H1 (cell line): ENCODE data around the gene ASB17. TPM values are rescaled to one million over a fixed set of nuclear protein-coding genes. Genes with fewer than 3 reads are reported as not detected.

Source experiments
- CTCF ChIA-PET: fragments of 300-600 bp; sonication (Branson Sonifier 250); formaldehyde crosslinking; loops from one replicate; lab custom pipeline; 2021; ENCODE audit not compliant: partially characterized antibody; lab: Charles Lee
- POLR2A ChIA-PET: fragments of 300-600 bp; sonication (Branson Sonifier 250); formaldehyde crosslinking; loops from one replicate; lab custom pipeline; 2021; ENCODE audit warnings: inconsistent platforms; ENCODE audit not compliant: partially characterized antibody; lab: Charles Lee
- DNase-seq, 2 experiments: peaks; one replicate each; pipeline versions ENCODE4 v3.0.0 to v3.0.0-alpha.2; 2010 to 2022; ENCODE audit warnings: low spot score in 2 of 2, low read depth in 1 of 2, mixed read lengths in 1 of 2
- FAIRE-seq: peaks from 2 replicates; lab custom pipeline; 2011; peaks lifted over from hg19 to GRCh38; lab: Jason Lieb, UNC
- H2AFZ ChIP-seq: 2 replicates; pipeline ENCODE4 v1.8.1; 2012; ENCODE audit warnings: low read length, inconsistent platforms
- H2AK5ac ChIP-seq: 2 replicates; pipeline ENCODE4 v1.6.1; 2013; ENCODE audit warnings: low read depth, low read length
- H2BK120ac ChIP-seq: replicated peaks from 2 replicates; pipeline ENCODE3; 2013; ENCODE audit warnings: low read depth, low read length, inconsistent platforms
- H2BK12ac ChIP-seq: 2 replicates; pipeline ENCODE4 v1.6.1; 2013; ENCODE audit warnings: low read depth, low read length
- H2BK15ac ChIP-seq: 2 replicates; pipeline ENCODE4 v1.6.1; 2013; ENCODE audit warnings: low read length
- H2BK20ac ChIP-seq: 2 replicates; pipeline ENCODE4 v1.6.1; 2013; ENCODE audit warnings: low read length
- H2BK5ac ChIP-seq: 2 replicates; pipeline ENCODE4 v1.6.1; 2013; ENCODE audit warnings: low read depth, low read length
- H3K14ac ChIP-seq: 2 replicates; pipeline ENCODE4 v1.6.1; 2013; ENCODE audit warnings: inconsistent platforms; ENCODE audit not compliant: insufficient read length
- H3K18ac ChIP-seq: 2 replicates; pipeline ENCODE4 v1.6.1; 2013; ENCODE audit warnings: low read length; ENCODE audit errors: extremely low read depth
- H3K23ac ChIP-seq: 2 replicates; pipeline ENCODE4 v1.6.1; 2013; ENCODE audit warnings: inconsistent platforms; ENCODE audit not compliant: insufficient read length
- H3K23me2 ChIP-seq: 2 replicates; pipeline ENCODE4 v1.6.1; 2013; ENCODE audit warnings: low read depth, low read length
- H3K27ac ChIP-seq: 2 replicates; pipeline ENCODE4 v1.6.1; 2011; ENCODE audit warnings: low read depth, low read length, inconsistent platforms
- H3K27me3 ChIP-seq, 4 experiments: replicated peaks in 1 of 4; 1 replicate in 1 of 4; 2 replicates in 3 of 4; pipeline versions ENCODE4 v1.6.1 to v1.8.1; 2011 to 2013; ENCODE audit warnings: low read length in 3 of 4, mild to moderate bottlenecking in 3 of 4, inconsistent platforms in 2 of 4, mixed read lengths in 2 of 4, moderate library complexity in 1 of 4; ENCODE audit not compliant: control insufficient read depth in 3 of 4, insufficient read depth in 3 of 4; ENCODE audit errors: extremely low read depth in 1 of 4
- H3K36me3 ChIP-seq, 4 experiments: 2 replicates each; pipeline versions ENCODE4 v1.6.1 to v1.8.1; 2011 to 2013; ENCODE audit warnings: mild to moderate bottlenecking in 4 of 4, low read length in 3 of 4, moderate library complexity in 2 of 4, control low read depth in 1 of 4, inconsistent platforms in 1 of 4; ENCODE audit not compliant: insufficient read depth in 4 of 4, control insufficient read depth in 2 of 4
- H3K4ac ChIP-seq: replicated peaks from 2 replicates; pipeline ENCODE3; 2013; ENCODE audit warnings: low read length, low read depth, mixed read lengths, inconsistent platforms; ENCODE audit not compliant: insufficient read length
- H3K4me1 ChIP-seq, 4 experiments: replicated peaks in 1 of 4; 1 replicate in 1 of 4; 2 replicates in 3 of 4; pipeline versions ENCODE4 v1.6.1 to v1.8.1; 2011 to 2013; ENCODE audit warnings: low read length in 3 of 4, inconsistent platforms in 2 of 4, mixed read lengths in 1 of 4; ENCODE audit not compliant: insufficient read depth in 4 of 4, control insufficient read depth in 3 of 4
- H3K4me2 ChIP-seq, 2 experiments: 2 replicates each; pipeline versions ENCODE4 v1.6.1 to v1.8.1; 2011 to 2013; ENCODE audit warnings: low read depth in 2 of 2, low read length in 2 of 2, control low read depth in 1 of 2, inconsistent platforms in 1 of 2, mild to moderate bottlenecking in 1 of 2; ENCODE audit not compliant: insufficient read depth in 1 of 2
- H3K4me3 ChIP-seq, 4 experiments: fragments of 200-600, 300-600 bp in 1 of 4; sonication (generic), shearing (Covaris generic), sonication (Bioruptor Twin) in 1 of 4; 2 replicates each; pipeline versions ENCODE4 v1.5.1 to v1.8.1; 2011 to 2016; ENCODE audit warnings: low read length in 4 of 4, low read depth in 3 of 4, control low read depth in 2 of 4, inconsistent platforms in 2 of 4, mild to moderate bottlenecking in 2 of 4, mixed read lengths in 1 of 4, moderate library complexity in 1 of 4; ENCODE audit not compliant: insufficient read depth in 2 of 4; ENCODE audit errors: extremely low read depth in 1 of 4
- H3K56ac ChIP-seq: replicated peaks from 2 replicates; pipeline ENCODE3; 2013; ENCODE audit warnings: low read depth, mild to moderate bottlenecking, mixed read lengths, low read length, inconsistent platforms; ENCODE audit not compliant: insufficient read length
- H3K79me1 ChIP-seq: 2 replicates; pipeline ENCODE4 v1.6.1; 2013; ENCODE audit warnings: low read depth, low read length, control low read depth
- H3K79me2 ChIP-seq, 2 experiments: 2 replicates each; pipeline versions ENCODE4 v1.6.1 to v1.8.1; 2012 to 2013; ENCODE audit warnings: low read length in 2 of 2, mild to moderate bottlenecking in 2 of 2, inconsistent platforms in 1 of 2; ENCODE audit not compliant: insufficient read depth in 2 of 2, control insufficient read depth in 1 of 2
- H3K9ac ChIP-seq, 4 experiments: replicated peaks in 1 of 4; 1 replicate in 1 of 4; 2 replicates in 3 of 4; pipeline versions ENCODE4 v1.6.1 to v1.8.1; 2011 to 2013; ENCODE audit warnings: low read depth in 3 of 4, low read length in 3 of 4, control low read depth in 2 of 4, mild to moderate bottlenecking in 2 of 4, moderate library complexity in 2 of 4, inconsistent platforms in 1 of 4; ENCODE audit errors: extremely low read depth in 1 of 4
- H3K9me3 ChIP-seq, 2 experiments: 2 replicates each; pipeline versions ENCODE4 v1.6.1 to v1.8.1; 2012 to 2013; ENCODE audit warnings: mild to moderate bottlenecking in 2 of 2, moderate library complexity in 2 of 2, control low read depth in 1 of 2, inconsistent platforms in 1 of 2, low read depth in 1 of 2, low read length in 1 of 2, mixed read lengths in 1 of 2; ENCODE audit not compliant: insufficient read depth in 2 of 2
- H4K20me1 ChIP-seq, 2 experiments: replicated peaks in 1 of 2; 2 replicates each; pipeline versions ENCODE3 to v1.8.1; 2011 to 2013; ENCODE audit warnings: inconsistent platforms in 2 of 2, low read length in 2 of 2, mild to moderate bottlenecking in 1 of 2; ENCODE audit not compliant: insufficient read depth in 2 of 2, control insufficient read depth in 1 of 2
- H4K5ac ChIP-seq: 2 replicates; pipeline ENCODE4 v1.6.1; 2013; ENCODE audit warnings: low read length, low read depth, mixed read lengths, inconsistent platforms; ENCODE audit not compliant: insufficient read length
- H4K8ac ChIP-seq: 2 replicates; pipeline ENCODE4 v1.8.0; 2013; ENCODE audit warnings: mild to moderate bottlenecking, moderate library complexity, low read length, inconsistent platforms; ENCODE audit not compliant: insufficient read depth; ENCODE audit errors: extremely low read depth
- H4K91ac ChIP-seq: replicated peaks from 2 replicates; pipeline ENCODE3; 2013; ENCODE audit warnings: low read length, mixed read lengths, inconsistent platforms; ENCODE audit not compliant: insufficient read length
- ATF3 ChIP-seq: IDR thresholded peaks from 2 replicates; pipeline ENCODE4 v1.6.1; 2011; ENCODE audit warnings: low read depth, mild to moderate bottlenecking, low read length; ENCODE audit not compliant: insufficient read depth
- CEBPB ChIP-seq: IDR thresholded peaks from 2 replicates; pipeline ENCODE4 v1.6.1; 2012; ENCODE audit warnings: low read depth, low read length
- CHD2 ChIP-seq: IDR thresholded peaks from 2 replicates; pipeline ENCODE4 v1.6.1; 2012; ENCODE audit warnings: low read length, improper control_type of control experiment
- FOSL1 ChIP-seq: IDR thresholded peaks from 2 replicates; pipeline ENCODE4 v1.6.1; 2011; ENCODE audit warnings: mild to moderate bottlenecking, low read depth, low read length, moderate library complexity; ENCODE audit not compliant: insufficient read depth
- GABPA ChIP-seq: IDR thresholded peaks from 2 replicates; pipeline ENCODE4 v1.6.1; 2011; ENCODE audit warnings: mild to moderate bottlenecking, low read length, moderate library complexity, borderline replicate concordance; ENCODE audit not compliant: insufficient read depth
- JUN ChIP-seq: IDR thresholded peaks from 2 replicates; pipeline ENCODE4 v1.6.1; 2011; ENCODE audit warnings: low read depth, mild to moderate bottlenecking, improper control_type of control experiment, low read length
- JUND ChIP-seq: IDR thresholded peaks from 2 replicates; pipeline ENCODE4 v1.6.1; 2011; ENCODE audit warnings: mild to moderate bottlenecking, improper control_type of control experiment, low read length
- NANOG ChIP-seq: IDR thresholded peaks from 2 replicates; pipeline ENCODE4 v1.6.1; 2011; ENCODE audit warnings: low read length, low read depth, mild to moderate bottlenecking, inconsistent platforms; ENCODE audit not compliant: insufficient read depth, poor library complexity, severe bottlenecking
- RBBP5 ChIP-seq: IDR thresholded peaks from 2 replicates; pipeline ENCODE4 v1.7.1; 2012; ENCODE audit warnings: low read depth, mild to moderate bottlenecking, inconsistent platforms, low read length, moderate library complexity, borderline replicate concordance
- RXRA ChIP-seq: IDR thresholded peaks from 2 replicates; pipeline ENCODE4 v1.6.1; 2011; ENCODE audit warnings: low read depth, mild to moderate bottlenecking, low read length, moderate library complexity; ENCODE audit not compliant: insufficient read depth
- SAP30 ChIP-seq: fragments of 300-600 bp; sonication (generic); IDR thresholded peaks from 2 replicates; pipeline ENCODE4 v1.7.1; 2012; ENCODE audit warnings: low read length, moderate library complexity, mild to moderate bottlenecking, inconsistent platforms; ENCODE audit not compliant: insufficient read depth, insufficient replicate concordance
- SRF ChIP-seq: IDR thresholded peaks from 2 replicates; pipeline ENCODE4 v1.6.1; 2011; ENCODE audit warnings: mild to moderate bottlenecking, low read depth, low read length, moderate library complexity
- TAF7 ChIP-seq: optimal IDR thresholded peaks from 2 replicates; pipeline ENCODE3; 2011; ENCODE audit warnings: low read depth, mild to moderate bottlenecking, inconsistent platforms, low read length, moderate library complexity, borderline replicate concordance
- WGBS, 2 experiments: shearing (Covaris generic) in 1 of 2; methylation state at CpG; one replicate each; pipeline versions ENCODE4 v1.1.6 to v1.1.7; 2013 to 2015; ENCODE audit warnings: low lambda C conversion rate in 2 of 2, mixed read lengths in 2 of 2, inconsistent platforms in 1 of 2, low coverage in 1 of 2, missing lambda C conversion rate in 1 of 2; ENCODE audit not compliant: insufficient replicate concordance in 2 of 2, insufficient coverage in 1 of 2, insufficient read length in 1 of 2; ENCODE audit errors: extremely low coverage in 1 of 2, missing lambda C conversion rate in 1 of 2; 5-methylcytosine and 5-hydroxymethylcytosine counted together
- polyA plus RNA-seq, 7 experiments: library from polyadenylated mRNA; depleted of rRNA in 3 of 7; stranded (reverse) in 5 of 7; unstranded in 2 of 7; fragments of >200 nt in 5 of 7; fragments of 200-250 nt in 2 of 7; gene quantifications; 1 replicate in 5 of 7; 2 replicates in 1 of 7; 4 replicates in 1 of 7; pipeline versions ENCODE4 v1.2.1 to v1.2.3, GENCODE V29; 2011 to 2013; ENCODE audit warnings: missing spikeins in 2 of 7, mixed read lengths in 2 of 7
- total RNA-seq: library from RNA; stranded (reverse); fragmentation: NEBNext Ultra II Directional; extraction: Animal tissue kit (Norgen Biotek cat#: 25700); gene quantifications from 2 replicates; pipeline ENCODE4 v1.2.1, GENCODE V29; 2021
- TF ChIP-seq, protein P1 (sequence below): IDR thresholded peaks from 2 replicates; pipeline ENCODE4 v1.6.1; 2012; ENCODE audit warnings: inconsistent platforms

The ASB17 gene
- total and polyA plus RNA-seq, 2 of the 8 experiments (the other 6 are each of a cell fraction or from before 2014, with no cell fraction given) = not detected

DNA sequence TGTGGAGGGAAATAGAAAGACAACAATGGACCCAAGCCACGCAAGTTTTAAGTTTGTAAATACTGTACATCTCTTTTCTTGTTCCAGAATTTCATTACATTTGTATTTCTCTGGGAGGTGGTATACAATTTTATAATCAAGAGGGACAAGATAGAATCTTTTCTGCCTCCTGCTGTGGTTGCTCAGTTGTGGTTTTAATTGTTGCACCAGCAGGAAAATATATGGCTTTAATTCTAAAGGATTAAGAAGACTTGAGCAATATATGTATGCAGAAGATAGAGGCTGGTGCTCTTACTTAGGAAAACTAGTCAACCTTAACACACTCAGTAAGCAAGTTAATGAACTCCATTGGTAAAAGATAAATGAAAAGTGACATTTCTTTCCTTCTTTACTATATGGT is 19.8 kb upstream of the ASB17 start:
- Histone ChIP-seq H3K79me1 (no peaks in the 10 kb centered on the region), H4K91ac (no peak overlapping the region)
- FAIRE-seq = no peak
- TF ChIP-seq TAF7 (no peak), RBBP5 (no peak), GABPA (no peak), SRF (no peak), JUND (no peak), SAP30 (no peak), FOSL1 (no peak), ATF3 (no peak), CEBPB (no peak), RXRA (no peak), NANOG (no peak), JUN (no peak), CHD2 (no peak)
- TF ChIP-seq, protein P1, sequence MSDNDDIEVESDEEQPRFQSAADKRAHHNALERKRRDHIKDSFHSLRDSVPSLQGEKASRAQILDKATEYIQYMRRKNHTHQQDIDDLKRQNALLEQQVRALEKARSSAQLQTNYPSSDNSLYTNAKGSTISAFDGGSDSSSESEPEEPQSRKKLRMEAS = no peak

More for the DNA sequence above, 19.8 kb upstream of the ASB17 start:
- Histone ChIP-seq H2AFZ (no peak overlapping the region), H2BK20ac (no peak overlapping the region), H2AK5ac (no peak overlapping the region), H4K20me1 (no peaks in the 10 kb centered on the region), H3K18ac (no peak overlapping the region), H3K4ac (no peak overlapping the region), H3K9ac (no peak overlapping the region), H2BK120ac (no peak overlapping the region), H3K56ac (no peak overlapping the region), H3K23me2 (no peaks in the 10 kb centered on the region), H3K9me3 (no peaks in the 10 kb centered on the region), H3K4me3 (no peak overlapping the region), H2BK12ac (no peak overlapping the region), H3K27me3 (no peaks in the 10 kb centered on the region), H3K36me3 (no peaks in the 10 kb centered on the region), H2BK15ac (no peak overlapping the region), H3K27ac (no peak overlapping the region), H3K79me2 (no peaks in the 10 kb centered on the region), H3K23ac (no peak overlapping the region), H2BK5ac (no peak overlapping the region), H3K14ac (no peak overlapping the region), H4K5ac (no peak overlapping the region), H3K4me1 (no peaks in the 10 kb centered on the region; a peak in 2 of 7 replicates), H3K4me2 (no peak overlapping the region), H4K8ac (no peak overlapping the region)
- ChIA-PET POLR2A (no interaction called here), CTCF (interaction anchor here (0.6 to 1.0 kb wide), 2 partner anchors 45 to 819 kb away, joined by 3 read pairs; no protein-coding TSS in a partner anchor)
- WGBS, 2 experiments = 94% methylated on average over 1 of the region's 1 CpG; no CpG with 5 or more reads in 1 of the 2 experiments
- DNase-seq = no peak
